Lower lobe of right lung (tissue), 2 donors: ENCODE data around the gene SMAD5. TPM values are rescaled to one million over a fixed set of nuclear protein-coding genes. Genes with fewer than 3 reads are reported as not detected.

Source experiments
- ATAC-seq, 2 donors: fragments of 200-7000 bp; cut with Tn5 transposase; one replicate each; pipeline ENCODE4 v1.9.1; 2020 to 2022; ENCODE audit warnings: mild to moderate bottlenecking in 2 of 2, moderate library complexity in 2 of 2
- DNase-seq: peaks from one replicate; pipeline ENCODE4 v3.0.0-alpha.2; 2020
- H3K27ac ChIP-seq: fragments of 200-600 bp; one replicate; pipeline ENCODE4 v1.8.0; 2022
- H3K27me3 ChIP-seq: fragments of 200-600 bp; one replicate; pipeline ENCODE4 v1.8.0; 2022; ENCODE audit warnings: low read depth
- H3K36me3 ChIP-seq: fragments of 200-600 bp; one replicate; pipeline ENCODE4 v1.8.0; 2022; ENCODE audit warnings: mild to moderate bottlenecking
- H3K4me1 ChIP-seq: fragments of 200-600 bp; one replicate; pipeline ENCODE4 v1.8.0; 2022
- H3K4me3 ChIP-seq: fragments of 200-600 bp; one replicate; pipeline ENCODE4 v1.8.0; 2022; ENCODE audit warnings: mild to moderate bottlenecking
- H3K9me3 ChIP-seq: fragments of 200-600 bp; one replicate; pipeline ENCODE4 v1.8.0; 2022
- CTCF ChIP-seq: fragments of 200-600 bp; IDR thresholded peaks from one replicate; pipeline ENCODE4 v1.8.0; 2022; ENCODE audit warnings: antibody characterized with exemption, mild to moderate bottlenecking
- intact Hi-C: fragments of 100-400 bp; cut with DNase I; formaldehyde crosslinking; loops from one replicate; pipeline ENCODE4 v1.11.0; 2022
- total RNA-seq: library from RNA; stranded (reverse); fragmentation: NEBNext Ultra II Directional; extraction: Animal tissue kit (Norgen Biotek cat#: 25700); gene quantifications from one replicate; pipeline ENCODE4 v1.2.1, GENCODE V29; 2021
- donor health status: DM: no; HTN: yes; CAD: no; lungs with severe emphysema.

The SMAD5 gene
- total RNA-seq, 1 donor from 2014 or later = 61.9 TPM

GRCh38 chr5:136108766-136109165 is 23.9 kb upstream of the SMAD5 start:
- no peak overlapping the region for H3K27ac ChIP-seq
- no peak for DNase-seq
- H3K9me3 ChIP-seq = no peaks in the 10 kb centered on the region
- peaks cover 6% of the 10 kb centered on the region for H3K4me1 ChIP-seq
- intact Hi-C loops = no loop called here
- no peak overlapping the region for H3K4me3 ChIP-seq
- no peak for TF ChIP-seq CTCF
- no peak for ATAC-seq
- no peaks in the 10 kb centered on the region for H3K27me3 ChIP-seq
- no peaks in the 10 kb centered on the region for H3K36me3 ChIP-seq

- intact Hi-C loops = no loop called here
- TF ChIP-seq CTCF = no peak
- DNase-seq (no peak), ATAC-seq (no peak)
- Histone ChIP-seq H3K4me1 (no peaks in the 10 kb centered on the region), H3K36me3 (no peaks in the 10 kb centered on the region), H3K27me3 (no peaks in the 10 kb centered on the region), H3K4me3 (no peak overlapping the region), H3K27ac (no peak overlapping the region), H3K9me3 (no peaks in the 10 kb centered on the region)
Measured at GRCh38 chr5:136109453-136110135, 23.1 kb upstream of the SMAD5 start.

GRCh38 chr5:136113606-136114005 is 19.0 kb upstream of the SMAD5 start:
- no peaks in the 10 kb centered on the region for H3K4me1 ChIP-seq
- ATAC-seq = no peak
- intact Hi-C loops = no loop called here
- DNase-seq = no peak
- no peaks in the 10 kb centered on the region for H3K27me3 ChIP-seq
- no peak for TF ChIP-seq CTCF
- no peak overlapping the region for H3K4me3 ChIP-seq
- H3K9me3 ChIP-seq = no peaks in the 10 kb centered on the region
- no peak overlapping the region for H3K27ac ChIP-seq
- H3K36me3 ChIP-seq = no peaks in the 10 kb centered on the region

- no peak overlapping the region for H3K4me3 ChIP-seq
- DNase-seq = no peak
- no peaks in the 10 kb centered on the region for H3K27me3 ChIP-seq
- no peak for TF ChIP-seq CTCF
- intact Hi-C loops = no loop called here
- no peaks in the 10 kb centered on the region for H3K36me3 ChIP-seq
- no peaks in the 10 kb centered on the region for H3K4me1 ChIP-seq
- no peaks in the 10 kb centered on the region for H3K9me3 ChIP-seq
- ATAC-seq = no peak
- no peak overlapping the region for H3K27ac ChIP-seq
Measured at GRCh38 chr5:136114414-136115125, 18.1 kb upstream of the SMAD5 start.

- DNase-seq (no peak), ATAC-seq (no peak)
- Histone ChIP-seq H3K4me3 (no peak overlapping the region), H3K36me3 (no peaks in the 10 kb centered on the region), H3K27me3 (no peaks in the 10 kb centered on the region), H3K4me1 (no peaks in the 10 kb centered on the region), H3K9me3 (no peaks in the 10 kb centered on the region), H3K27ac (no peak overlapping the region)
- intact Hi-C loops = no loop called here
- TF ChIP-seq CTCF = no peak
Measured at GRCh38 chr5:136115183-136115865, 17.3 kb upstream of the SMAD5 start.
